GM19467 (cell line): ENCODE measurements around the gene SCD.

ENCODE experiments used
- ATAC-seq: cut with Tn5 transposase; IDR thresholded peaks from one replicate; pipeline ENCODE4 v1.9.1; 2021; ENCODE audit warnings: mild to moderate bottlenecking, moderate library complexity; ENCODE audit not compliant: unreplicated experiment

SCD gene

DNA sequence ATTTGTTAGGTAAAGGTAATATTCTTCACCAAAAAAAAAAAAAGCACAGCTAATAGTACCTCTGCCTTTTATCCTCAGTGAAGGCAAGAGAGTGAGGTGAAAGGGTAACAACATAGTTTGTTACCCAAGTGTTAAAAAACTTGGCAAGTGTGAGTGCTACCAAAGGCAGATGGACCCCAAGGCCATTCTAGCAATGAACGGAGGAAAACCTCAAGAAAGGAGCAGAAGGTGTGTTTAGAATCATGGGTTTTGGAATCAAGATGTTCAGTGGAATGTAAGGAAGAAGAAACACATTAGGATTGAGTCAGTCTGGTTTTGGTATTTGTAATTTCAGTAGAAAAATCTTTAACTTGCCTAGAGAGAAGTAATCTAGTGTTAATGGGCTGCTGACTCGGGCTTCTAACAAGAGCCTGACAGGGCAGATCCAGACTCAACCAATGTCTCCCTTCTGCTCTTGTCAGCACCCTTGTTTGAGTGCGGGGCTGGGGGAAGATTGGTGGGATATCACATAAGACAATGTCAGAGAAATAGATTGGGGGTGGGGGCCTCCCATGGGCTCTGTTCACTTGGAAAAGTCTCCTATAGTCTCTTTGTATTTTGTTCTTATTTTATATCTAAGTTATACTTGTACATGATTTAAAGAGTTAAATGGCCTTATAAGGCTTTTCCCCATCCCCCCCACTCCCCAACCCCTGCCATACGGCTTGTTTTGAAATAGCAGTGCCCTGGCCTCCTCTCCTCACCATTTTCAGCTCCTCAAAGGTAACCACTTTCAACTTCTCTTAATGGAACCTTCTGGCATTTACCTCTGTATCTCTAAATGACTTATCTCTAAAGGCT lies 44.4 kb downstream of the SCD start:
- ATAC-seq, result no peak

DNA sequence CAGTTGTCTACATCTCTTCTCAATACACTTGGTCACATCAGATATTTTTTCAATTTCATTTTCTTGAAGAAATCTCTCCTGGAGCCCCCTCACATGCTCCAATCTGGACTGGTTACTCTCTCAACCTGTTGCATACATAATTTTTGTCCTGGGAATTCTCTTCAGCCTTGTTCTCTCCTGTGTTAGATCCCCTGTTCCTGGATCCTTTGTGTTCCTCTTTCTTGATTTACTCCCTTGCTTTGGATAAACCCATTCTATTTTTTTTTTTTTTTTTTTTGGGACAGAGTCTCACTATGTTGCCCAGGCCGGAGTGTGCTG lies 45.6 kb downstream of the SCD start:
- ATAC-seq, result no peak

DNA sequence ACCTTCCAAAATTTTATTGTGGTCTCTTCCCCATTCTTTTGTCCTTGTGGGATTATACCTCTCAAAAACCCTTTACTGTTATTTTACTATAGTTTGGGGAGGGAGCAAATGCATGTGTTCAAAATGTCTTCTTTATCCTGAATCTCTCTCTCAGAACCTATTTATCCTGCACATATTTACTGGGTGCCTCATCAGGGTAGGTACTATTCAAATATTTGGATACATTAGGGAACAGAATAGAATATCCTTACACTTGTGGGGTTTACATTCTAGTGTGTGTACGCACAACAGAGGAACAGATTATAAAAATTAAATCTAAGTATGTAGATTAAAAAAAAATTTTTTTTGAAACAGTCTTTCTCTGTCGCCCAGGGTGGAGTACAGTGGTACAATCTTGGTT lies 48.6 kb downstream of the SCD start:
- ATAC-seq, result no peak

DNA sequence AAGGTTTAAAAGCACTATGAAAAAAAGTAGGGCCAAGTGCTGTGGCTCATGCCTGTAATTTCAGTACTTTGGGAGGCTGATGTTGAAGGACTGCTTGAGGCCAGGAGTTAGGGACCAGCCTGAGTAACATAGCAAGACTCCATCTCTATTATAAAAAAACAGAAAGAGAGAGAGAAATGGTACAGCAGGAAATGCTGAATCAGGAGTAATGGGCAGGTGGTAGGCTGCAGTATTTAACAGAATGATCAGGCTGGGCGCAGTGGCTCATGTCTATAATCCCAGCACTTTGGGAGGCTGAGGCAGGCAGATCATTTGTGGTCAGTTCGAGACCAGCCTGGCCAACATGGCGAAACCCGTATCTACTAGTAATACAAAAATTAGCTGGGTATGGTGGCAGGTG lies 49.6 kb downstream of the SCD start:
- no peak for ATAC-seq

DNA sequence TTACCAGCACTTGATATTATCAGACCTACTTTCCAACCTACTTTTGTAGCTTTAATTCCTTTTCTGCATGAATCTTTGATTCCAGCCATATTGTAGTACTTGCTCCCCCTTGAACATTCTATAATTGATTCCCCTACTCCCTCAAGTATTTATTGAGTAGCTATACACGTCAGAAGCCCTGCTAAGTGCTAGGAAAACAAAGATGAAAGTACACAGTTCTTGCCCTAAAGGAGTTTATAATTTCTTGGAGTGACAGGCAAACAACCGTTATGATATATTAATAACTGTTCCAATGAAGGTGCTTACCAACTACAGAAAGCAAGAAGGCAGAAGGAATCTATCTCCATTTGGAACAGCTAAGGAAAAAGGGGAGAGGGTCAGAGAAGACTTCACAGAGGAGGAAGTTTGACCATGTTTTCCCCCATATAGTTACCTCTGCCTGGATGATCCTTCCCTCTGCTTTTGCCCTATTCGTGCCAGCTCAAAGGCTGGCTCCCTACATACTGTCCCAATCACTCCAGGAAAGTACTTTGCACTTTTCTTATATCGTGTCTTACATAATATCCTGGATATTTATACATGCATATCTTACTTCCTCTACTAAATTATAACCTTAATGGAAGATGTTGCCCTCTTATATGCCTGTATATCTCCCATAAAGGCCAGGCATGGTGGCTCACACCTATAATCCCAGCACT lies 54.7 kb downstream of the SCD start:
- ATAC-seq, result no peak

DNA sequence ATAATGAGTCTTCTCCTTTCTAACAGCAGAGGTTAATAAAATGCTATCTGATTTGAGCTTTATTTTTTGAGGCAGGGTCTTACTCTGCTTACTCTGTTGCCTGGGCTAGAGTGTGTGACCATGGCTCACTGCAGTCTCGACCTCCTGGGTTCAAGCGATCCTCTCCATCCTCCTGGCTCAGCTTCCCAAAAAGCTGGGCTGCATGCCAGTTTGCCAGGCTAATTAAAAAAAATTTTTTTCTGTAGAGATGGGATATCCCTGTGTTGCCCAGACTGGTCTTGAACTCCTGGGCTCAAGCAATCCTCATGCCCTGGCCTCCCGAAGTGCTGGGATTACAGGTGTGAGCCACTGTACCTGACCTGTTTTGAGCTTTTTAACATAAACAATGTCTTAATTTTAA lies 56.7 kb downstream of the SCD start:
- ATAC-seq, result no peak

DNA sequence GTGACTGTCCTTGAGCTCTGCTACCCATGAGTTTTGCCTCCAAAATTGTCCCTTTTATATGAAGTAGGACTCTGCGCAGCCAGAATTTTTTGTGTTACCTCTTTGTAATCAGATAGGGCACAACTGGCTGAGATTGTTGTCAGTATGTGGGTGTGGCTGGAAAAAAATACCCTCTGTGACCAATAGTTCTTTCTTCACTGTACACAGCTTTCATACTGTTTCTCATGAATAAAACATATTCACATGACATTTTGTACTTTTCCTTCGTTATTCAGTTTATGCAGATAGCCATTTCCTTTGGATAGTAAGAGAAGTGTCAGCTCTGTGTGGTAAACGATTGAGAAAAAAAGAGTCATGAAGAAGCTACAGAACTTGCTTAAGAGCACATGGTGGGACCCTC lies 66.1 kb downstream of the SCD start:
- no peak for ATAC-seq
